B cell (primary cell): Measurements from ENCODE around the gene TBXAS1.

Source experiments
- EZH2 ChIP-seq: IDR thresholded peaks from 2 replicates; pipeline ENCODE4 v1.6.1; 2012; ENCODE audit warnings: borderline replicate concordance, low read depth, mild to moderate bottlenecking, moderate library complexity, low read length; ENCODE audit not compliant: insufficient read depth, poor library complexity, severe bottlenecking
- TF ChIP-seq, protein P1 (sequence below): fragments of 200-600 bp; IDR thresholded peaks from one replicate; pipeline ENCODE4 v1.8.0; 2022; ENCODE audit warnings: antibody characterized with exemption, mild to moderate bottlenecking

DNA sequence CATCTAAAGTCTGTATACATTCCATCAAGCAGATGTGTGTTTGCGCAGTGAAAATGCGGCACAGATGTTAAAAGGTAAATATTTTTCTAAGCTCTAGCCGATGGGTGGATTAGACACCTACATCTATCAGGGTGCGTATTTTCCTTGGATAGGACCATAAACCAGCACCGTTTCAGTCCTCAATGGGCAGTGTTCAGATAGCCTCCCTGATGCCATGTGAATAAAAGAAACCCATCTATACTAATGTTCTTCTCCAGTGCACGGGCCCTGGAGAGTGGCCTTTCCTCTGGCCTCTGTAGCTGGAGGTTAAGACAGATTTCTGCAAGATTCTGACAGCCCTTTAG, 130.2 kb downstream of the TBXAS1 start:
- TF ChIP-seq, protein P1, sequence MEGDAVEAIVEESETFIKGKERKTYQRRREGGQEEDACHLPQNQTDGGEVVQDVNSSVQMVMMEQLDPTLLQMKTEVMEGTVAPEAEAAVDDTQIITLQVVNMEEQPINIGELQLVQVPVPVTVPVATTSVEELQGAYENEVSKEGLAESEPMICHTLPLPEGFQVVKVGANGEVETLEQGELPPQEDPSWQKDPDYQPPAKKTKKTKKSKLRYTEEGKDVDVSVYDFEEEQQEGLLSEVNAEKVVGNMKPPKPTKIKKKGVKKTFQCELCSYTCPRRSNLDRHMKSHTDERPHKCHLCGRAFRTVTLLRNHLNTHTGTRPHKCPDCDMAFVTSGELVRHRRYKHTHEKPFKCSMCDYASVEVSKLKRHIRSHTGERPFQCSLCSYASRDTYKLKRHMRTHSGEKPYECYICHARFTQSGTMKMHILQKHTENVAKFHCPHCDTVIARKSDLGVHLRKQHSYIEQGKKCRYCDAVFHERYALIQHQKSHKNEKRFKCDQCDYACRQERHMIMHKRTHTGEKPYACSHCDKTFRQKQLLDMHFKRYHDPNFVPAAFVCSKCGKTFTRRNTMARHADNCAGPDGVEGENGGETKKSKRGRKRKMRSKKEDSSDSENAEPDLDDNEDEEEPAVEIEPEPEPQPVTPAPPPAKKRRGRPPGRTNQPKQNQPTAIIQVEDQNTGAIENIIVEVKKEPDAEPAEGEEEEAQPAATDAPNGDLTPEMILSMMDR = no peak
- TF ChIP-seq EZH2 = no peak
